Activated CD4-positive, alpha-beta T cell treated with anti-CD3 and anti-CD28 coated beads, Interleukin-2, Interleukin-4, amounts not matched to agents 100 ng/mL and 50 ng/mL, durations not matched to agents 16 hours and 8 hours (primary cell): ENCODE results near the gene ZDBF2.
"Not testable (repeated sequence)": the region's sequence is repeated elsewhere in the genome, so short reads cannot be mapped to it uniquely, and the experiment has no call there.

Experiments
- DNase-seq: peaks from one replicate; pipeline ENCODE4 v3.0.0-alpha.2; 2020; ENCODE audit warnings: low spot score

Gene ZDBF2

GRCh38 chr2:206259376-206260187 is 14.9 kb upstream of the ZDBF2 start:
- DNase-seq, result no peak

- no peak for DNase-seq
Measured at GRCh38 chr2:206260188-206261012, 14.1 kb upstream of the ZDBF2 start.

- DNase-seq, result no peak
Measured at GRCh38 chr2:206263959-206264603, 10.4 kb upstream of the ZDBF2 start.

- DNase-seq, result no peak
Measured at GRCh38 chr2:206266130-206267125, 8.0 kb upstream of the ZDBF2 start.

GRCh38 chr2:206267567-206267966 is 6.9 kb upstream of the ZDBF2 start:
- DNase-seq, result no peak

GRCh38 chr2:206271065-206271464 is 3.4 kb upstream of the ZDBF2 start:
- no peak for DNase-seq

- no peak for DNase-seq
Measured at GRCh38 chr2:206273905-206274304, 558 bp upstream of the ZDBF2 start.

- peak; percentile 30 for DNase-seq
Measured at GRCh38 chr2:206275312-206276055, 1.0 kb downstream of the ZDBF2 start.

- no peak for DNase-seq
Measured at GRCh38 chr2:206276169-206276942, 1.9 kb downstream of the ZDBF2 start.

- DNase-seq, result no peak
Measured at GRCh38 chr2:206277503-206277902, 3.0 kb downstream of the ZDBF2 start.

- no peak for DNase-seq
Measured at GRCh38 chr2:206282746-206283145, 8.3 kb downstream of the ZDBF2 start.

GRCh38 chr2:206287197-206287596 is 12.7 kb downstream of the ZDBF2 start:
- DNase-seq, result no peak

- DNase-seq, result no peak
Measured at GRCh38 chr2:206289391-206289790, 14.9 kb downstream of the ZDBF2 start.

- no peak for DNase-seq
Measured at GRCh38 chr2:206296128-206296527, 21.7 kb downstream of the ZDBF2 start.

- not testable (repeated sequence) for DNase-seq
Measured at GRCh38 chr2:206299608-206300007, 25.1 kb downstream of the ZDBF2 start.

- no peak for DNase-seq
Measured at GRCh38 chr2:206305523-206306245, 31.2 kb downstream of the ZDBF2 start.

- no peak for DNase-seq
Measured at GRCh38 chr2:206311026-206311425, 36.6 kb downstream of the ZDBF2 start.

- no peak for DNase-seq
Measured at GRCh38 chr2:206316141-206316540, 41.7 kb downstream of the ZDBF2 start.

GRCh38 chr2:206323033-206323432 is 48.6 kb downstream of the ZDBF2 start:
- DNase-seq, result no peak
